Smooth muscle cell (in vitro differentiated cells): ENCODE measurements around the gene MSANTD2. TPM values are rescaled to one million over a fixed set of nuclear protein-coding genes. Genes with fewer than 3 reads are reported as not detected.

Experiments
- DNase-seq: peaks from one replicate; lab custom pipeline; 2025; ENCODE audit not compliant: unreplicated experiment; lab: John Stamatoyannopoulos, UW
- H2AFZ ChIP-seq: fragments of 200-600 bp; sonication (generic); 2 replicates; pipeline ENCODE4 v1.6.0; 2016; ENCODE audit warnings: antibody characterized with exemption, low read depth, mild to moderate bottlenecking
- H3F3A ChIP-seq: fragments of 200-600 bp; sonication (generic); 2 replicates; pipeline ENCODE4 v1.6.0; 2017; ENCODE audit warnings: antibody characterized with exemption, low read depth
- H3K27ac ChIP-seq: fragments of 200-600 bp; sonication (generic); 2 replicates; pipeline ENCODE4 v1.5.1; 2016; ENCODE audit warnings: low read depth, mild to moderate bottlenecking
- H3K27me3 ChIP-seq: fragments of 200-600 bp; sonication (generic); 2 replicates; pipeline ENCODE4 v1.6.1; 2016; ENCODE audit warnings: low read depth, mild to moderate bottlenecking
- H3K36me3 ChIP-seq: fragments of 200-600 bp; sonication (generic); 2 replicates; pipeline ENCODE4 v1.5.1; 2016; ENCODE audit warnings: low read depth
- H3K4me1 ChIP-seq: fragments of 200-600 bp; sonication (generic); 2 replicates; pipeline ENCODE4 v1.5.1; 2016; ENCODE audit warnings: low read depth
- H3K4me2 ChIP-seq: fragments of 200-600 bp; sonication (generic); 2 replicates; pipeline ENCODE4 v1.6.0; 2016; ENCODE audit warnings: mild to moderate bottlenecking
- H3K4me3 ChIP-seq: fragments of 200-600 bp; sonication (generic); 2 replicates; pipeline ENCODE4 v1.5.1; 2016; ENCODE audit warnings: mild to moderate bottlenecking
- H3K79me2 ChIP-seq: fragments of 200-600 bp; sonication (generic); 2 replicates; pipeline ENCODE4 v1.6.0; 2016; ENCODE audit warnings: low read depth, mild to moderate bottlenecking
- H3K9ac ChIP-seq: fragments of 200-600 bp; sonication (generic); 2 replicates; pipeline ENCODE4 v1.6.0; 2016; ENCODE audit warnings: low read depth
- H3K9me3 ChIP-seq: fragments of 200-600 bp; sonication (generic); replicated peaks from 2 replicates; pipeline ENCODE4 v1.5.1; 2016; ENCODE audit warnings: low read depth
- H4K20me1 ChIP-seq: fragments of 200-600 bp; sonication (generic); 2 replicates; pipeline ENCODE4 v1.6.0; 2016; ENCODE audit warnings: low read depth
- WGBS: methylation state at CpG from one replicate; pipeline ENCODE4 v1.1.7; 2016; ENCODE audit warnings: low lambda C conversion rate; 5-methylcytosine and 5-hydroxymethylcytosine counted together
- polyA plus RNA-seq: library from polyadenylated mRNA; unstranded; fragments of >200 nt; fragmentation: Nextera tagmentation; extraction: Ambion mirVana; gene quantifications from 2 replicates; pipeline ENCODE4 v1.2.1, GENCODE V29; 2016
- total RNA-seq: library from RNA; depleted of rRNA; stranded (reverse); fragments of >200 nt; gene quantifications from 2 replicates; pipeline ENCODE4 v1.2.3, GENCODE V29; 2014
- TF ChIP-seq, protein P1 (sequence below): fragments of 200-600 bp; sonication (generic); IDR thresholded peaks from 2 replicates; pipeline ENCODE4 v1.5.1; 2017; ENCODE audit warnings: borderline replicate concordance, mild to moderate bottlenecking, antibody characterized with exemption; ENCODE audit not compliant: insufficient read depth, poor library complexity, severe bottlenecking

MSANTD2 gene
- total and polyA plus RNA-seq, 2 experiments from 2014 or later: 13.6 to 18.8 TPM

DNA sequence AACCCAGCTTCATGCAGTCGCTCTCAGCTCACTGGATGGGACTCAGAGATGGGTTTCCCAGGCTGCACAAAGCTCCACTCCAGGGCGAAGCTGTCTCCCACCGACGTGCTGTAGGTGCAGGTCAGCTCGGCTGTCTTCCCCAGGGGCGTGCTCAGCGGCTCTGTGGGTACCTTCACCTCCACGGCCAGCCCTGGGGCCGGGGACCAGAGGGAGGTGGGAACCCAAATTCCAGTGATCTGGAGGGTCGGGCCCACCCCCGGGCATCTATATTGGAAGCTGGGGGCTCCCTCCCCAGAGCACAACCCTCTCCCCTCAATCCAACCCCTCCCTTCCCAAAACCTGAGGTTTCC is 48.8 kb downstream of the MSANTD2 start:
- Histone ChIP-seq H3K27ac (no peak overlapping the region), H3K9ac (no peak overlapping the region)

DNA sequence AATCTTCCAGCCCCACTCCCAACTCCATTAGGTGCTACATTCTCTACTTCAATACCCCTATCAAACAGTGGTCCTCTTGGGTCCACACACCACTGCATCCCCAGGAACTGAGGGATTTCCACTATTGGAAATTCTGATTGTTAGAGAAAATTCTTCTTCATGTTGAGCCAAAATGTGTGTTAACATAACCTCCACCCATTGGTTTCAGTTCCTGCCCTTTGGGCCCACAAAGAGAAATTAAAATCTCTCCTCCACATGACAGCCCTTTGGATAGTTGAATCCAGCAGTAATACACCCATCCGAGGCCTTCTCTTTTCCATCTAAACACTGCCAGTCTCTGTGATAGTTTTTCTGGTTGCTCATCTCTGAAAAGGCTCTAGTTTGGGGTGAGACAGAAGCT is 50.3 kb downstream of the MSANTD2 start:
- H3K9ac ChIP-seq: no peak overlapping the region
- H4K20me1 ChIP-seq: no peaks in the 10 kb centered on the region
- no peak overlapping the region for H3K27ac ChIP-seq
- no peaks in the 10 kb centered on the region for H3K79me2 ChIP-seq
- H3K36me3 ChIP-seq: no peaks in the 10 kb centered on the region
- no peak overlapping the region for H3K4me2 ChIP-seq
- H3F3A ChIP-seq: no peaks in the 10 kb centered on the region
- peaks cover 15% of the 10 kb centered on the region for H3K4me1 ChIP-seq
- TF ChIP-seq, protein P1, sequence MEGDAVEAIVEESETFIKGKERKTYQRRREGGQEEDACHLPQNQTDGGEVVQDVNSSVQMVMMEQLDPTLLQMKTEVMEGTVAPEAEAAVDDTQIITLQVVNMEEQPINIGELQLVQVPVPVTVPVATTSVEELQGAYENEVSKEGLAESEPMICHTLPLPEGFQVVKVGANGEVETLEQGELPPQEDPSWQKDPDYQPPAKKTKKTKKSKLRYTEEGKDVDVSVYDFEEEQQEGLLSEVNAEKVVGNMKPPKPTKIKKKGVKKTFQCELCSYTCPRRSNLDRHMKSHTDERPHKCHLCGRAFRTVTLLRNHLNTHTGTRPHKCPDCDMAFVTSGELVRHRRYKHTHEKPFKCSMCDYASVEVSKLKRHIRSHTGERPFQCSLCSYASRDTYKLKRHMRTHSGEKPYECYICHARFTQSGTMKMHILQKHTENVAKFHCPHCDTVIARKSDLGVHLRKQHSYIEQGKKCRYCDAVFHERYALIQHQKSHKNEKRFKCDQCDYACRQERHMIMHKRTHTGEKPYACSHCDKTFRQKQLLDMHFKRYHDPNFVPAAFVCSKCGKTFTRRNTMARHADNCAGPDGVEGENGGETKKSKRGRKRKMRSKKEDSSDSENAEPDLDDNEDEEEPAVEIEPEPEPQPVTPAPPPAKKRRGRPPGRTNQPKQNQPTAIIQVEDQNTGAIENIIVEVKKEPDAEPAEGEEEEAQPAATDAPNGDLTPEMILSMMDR: no peak
- H2AFZ ChIP-seq: no peak overlapping the region
- DNase-seq: no peak
- peaks cover 83% of the 10 kb centered on the region for H3K27me3 ChIP-seq
- H3K9me3 ChIP-seq: no peaks in the 10 kb centered on the region
- WGBS: 93% methylated on average over 1 of the region's 1 CpG
- no peak overlapping the region for H3K4me3 ChIP-seq

More for the DNA sequence above, 48.8 kb downstream of the MSANTD2 start:
- Histone ChIP-seq H3K9me3 (no peaks in the 10 kb centered on the region), H2AFZ (no peak overlapping the region), H3F3A (no peaks in the 10 kb centered on the region), H3K4me3 (no peak overlapping the region), H3K36me3 (no peaks in the 10 kb centered on the region), H3K79me2 (no peaks in the 10 kb centered on the region), H4K20me1 (no peaks in the 10 kb centered on the region), H3K4me1 (peaks cover 3% of the 10 kb centered on the region), H3K27me3 (peaks cover 72% of the 10 kb centered on the region), H3K4me2 (no peak overlapping the region)
- WGBS: 78% methylated on average over 11 of the region's 11 CpGs
- TF ChIP-seq, protein P1: no peak
- no peak for DNase-seq

DNA sequence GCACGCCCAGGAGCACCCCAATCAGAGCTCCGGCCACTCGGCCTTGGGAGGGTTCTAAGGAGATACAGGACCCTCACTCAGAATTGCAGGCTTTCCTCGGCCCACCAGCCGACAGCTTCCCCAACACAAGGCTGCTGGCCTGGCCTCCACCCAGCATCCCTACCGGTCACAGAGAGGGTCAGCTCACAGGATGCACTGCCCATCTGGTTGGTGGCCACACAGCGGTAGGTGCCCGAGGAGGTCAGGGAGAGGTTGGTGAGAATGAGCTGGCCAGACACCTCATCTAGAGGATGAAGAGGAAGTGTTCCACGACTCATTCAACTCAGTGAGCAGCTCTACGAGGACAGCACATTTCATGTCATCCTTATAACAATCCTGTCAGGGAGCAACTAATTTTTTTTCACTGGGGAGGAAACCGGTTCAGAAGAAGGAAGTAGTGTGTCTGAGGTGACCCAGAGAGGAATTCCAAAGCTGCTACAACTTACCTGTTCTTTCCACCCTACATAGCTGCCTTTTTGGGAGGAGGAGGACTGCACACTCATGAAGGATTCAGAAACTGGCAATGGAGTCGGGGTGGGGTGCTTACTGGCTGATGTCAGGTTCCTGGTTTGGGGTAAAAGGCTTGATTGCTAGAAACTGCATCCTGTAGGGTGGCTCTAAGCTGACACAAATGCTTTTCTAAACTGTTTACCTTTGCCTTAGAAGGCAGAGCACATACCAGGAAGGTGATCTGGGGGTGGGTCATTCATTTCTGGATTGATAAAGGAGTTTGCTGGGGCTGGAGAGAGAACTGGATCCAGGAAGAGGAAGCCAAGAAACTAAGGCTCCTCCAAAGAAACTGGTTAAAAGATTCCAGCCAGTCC is 51.5 kb downstream of the MSANTD2 start:
- Histone ChIP-seq H3K79me2 (no peaks in the 10 kb centered on the region), H3K27me3 (peaks cover 95% of the 10 kb centered on the region), H3F3A (no peaks in the 10 kb centered on the region), H3K36me3 (no peaks in the 10 kb centered on the region), H3K4me1 (peaks cover 15% of the 10 kb centered on the region), H3K9me3 (no peaks in the 10 kb centered on the region), H2AFZ (no peak overlapping the region), H3K27ac (no peak overlapping the region), H3K9ac (no peak overlapping the region), H3K4me3 (no peak overlapping the region), H3K4me2 (no peak overlapping the region), H4K20me1 (no peaks in the 10 kb centered on the region)
- DNase-seq: no peak
- 77% methylated on average over 12 of the region's 12 CpGs for WGBS
- TF ChIP-seq, protein P1: no peak

DNA sequence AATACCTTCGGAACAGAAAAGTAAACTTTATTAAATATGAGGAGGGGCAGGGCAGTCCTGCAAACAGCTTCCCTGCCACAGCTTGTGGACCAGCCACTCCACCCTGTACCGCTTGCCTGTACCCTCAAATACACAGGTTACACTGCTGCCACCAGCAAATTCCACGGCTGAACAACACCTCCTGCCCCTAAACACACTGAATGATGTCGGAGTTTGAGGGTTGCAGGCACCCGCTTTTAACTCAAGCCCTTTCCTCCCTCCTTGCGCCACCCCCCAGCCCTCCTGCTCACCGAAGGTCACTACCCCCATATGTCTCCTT is 52.1 kb downstream of the MSANTD2 start:
- Histone ChIP-seq H3K9ac (no peak overlapping the region), H3K27ac (no peak overlapping the region), H3K4me3 (no peak overlapping the region), H2AFZ (no peak overlapping the region), H3K9me3 (no peaks in the 10 kb centered on the region), H3K4me2 (no peak overlapping the region), H3K4me1 (peaks cover 15% of the 10 kb centered on the region), H3K27me3 (peaks cover 100% of the 10 kb centered on the region), H3F3A (no peaks in the 10 kb centered on the region), H3K79me2 (no peaks in the 10 kb centered on the region), H3K36me3 (no peaks in the 10 kb centered on the region), H4K20me1 (no peaks in the 10 kb centered on the region)
- TF ChIP-seq, protein P1: no peak
- no peak for DNase-seq
- 85% methylated on average over 7 of the region's 7 CpGs for whole genome bisulfite sequencing
